Astrocyte (in vitro differentiated cells and primary cell): Measurements from ENCODE around the gene ESRRG.

Source experiments
- CTCF ChIP-seq: IDR thresholded peaks from 2 replicates; pipeline ENCODE4 v1.5.1; 2011; ENCODE audit warnings: low read depth, mild to moderate bottlenecking, inconsistent platforms, low read length, moderate library complexity; ENCODE audit not compliant: insufficient read depth
- EZH2 ChIP-seq: IDR thresholded peaks from 2 replicates; pipeline ENCODE4 v1.6.1; 2012; ENCODE audit warnings: mild to moderate bottlenecking, low read length, inconsistent platforms; ENCODE audit not compliant: insufficient read depth

DNA sequence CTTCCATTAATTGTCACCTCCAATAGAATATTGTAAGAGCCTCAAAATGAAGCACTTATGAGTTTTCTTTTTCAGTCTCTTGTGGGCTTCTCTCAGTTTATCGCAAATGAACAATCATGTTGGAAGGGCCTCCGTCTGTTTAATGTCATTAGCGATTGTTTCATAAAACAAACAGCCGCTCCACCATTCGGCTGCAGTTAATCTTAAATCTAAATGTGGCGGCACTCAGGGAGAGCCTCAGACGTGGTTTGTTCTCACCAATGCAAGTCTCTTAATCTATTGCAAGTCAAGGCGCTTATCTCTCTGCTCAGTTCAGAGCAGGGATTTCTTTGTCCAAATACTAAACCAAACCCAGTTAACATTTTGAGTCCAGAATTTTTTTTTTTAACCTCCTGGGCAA, 34.9 kb upstream of the ESRRG start:
- TF ChIP-seq CTCF (no peak), EZH2 (no peak)
